HCT116 (cell line): ENCODE data around the gene CPM. TPM values are rescaled to one million over a fixed set of nuclear protein-coding genes. Genes with fewer than 3 reads are reported as not detected.

ENCODE experiments used
- ATAC-seq: fragments of 200-7000 bp; cut with Tn5 transposase; 2 replicates; pipeline ENCODE4 v1.9.1; 2020; ENCODE audit warnings: mild to moderate bottlenecking, moderate library complexity
- BruUV-seq: library from RNA; stranded (reverse); fragments of 400-500 nt; replicated peaks from 2 replicates; lab custom pipeline; 2021; lab: Mats Ljungman, UMichigan
- CTCF ChIA-PET: fragments of 300-600 bp; sonication (Branson Sonifier 250); formaldehyde crosslinking; loops from one replicate; lab custom pipeline; 2021; ENCODE audit warnings: antibody characterized with exemption; lab: Charles Lee
- POLR2A ChIA-PET: fragments of 300-600, 350-600 bp; sonication (Branson Sonifier 250); formaldehyde crosslinking; loops from one replicate; lab custom pipeline; 2021; ENCODE audit warnings: antibody characterized with exemption; lab: Charles Lee
- RAD21 ChIA-PET, 2 experiments: fragments of 300-600 bp; sonication (Branson Sonifier 250); formaldehyde crosslinking; loops; one replicate each; lab custom pipeline; 2023; ENCODE audit warnings: low total read pairs in 2 of 2; ENCODE audit not compliant: uncharacterized antibody in 2 of 2, unreplicated experiment in 2 of 2, low non-redundant PET in 1 of 2; lab: Charles Lee
- DNase-seq: peaks from one replicate; pipeline ENCODE4 v3.0.0-alpha.2; 2010; ENCODE audit warnings: low read depth, low spot score
- H2AFZ ChIP-seq: fragments of 200-600 bp; shearing (Covaris generic), sonication (generic); 2 replicates; pipeline ENCODE4 v1.6.1; 2017; ENCODE audit warnings: low read depth, mixed run types, mixed read lengths, antibody characterized with exemption, low read length; ENCODE audit not compliant: poor library complexity, severe bottlenecking
- H3K27ac ChIP-seq: 2 replicates; pipeline ENCODE4 v1.5.1; 2012; ENCODE audit warnings: low read depth, low read length
- H3K27me3 ChIP-seq: fragments of 200-600 bp; sonication (generic); 2 replicates; pipeline ENCODE4 v1.6.1; 2016; ENCODE audit warnings: mixed run types, low read length, mixed read lengths; ENCODE audit not compliant: insufficient read depth
- H3K36me3 ChIP-seq, 2 experiments: fragments of 200-500 bp in 1 of 2; fragments of 200-600 bp in 1 of 2; sonication (Bioruptor generic) in 1 of 2; sonication (generic) in 1 of 2; 2 replicates each; pipeline versions ENCODE4 v1.5.1 to v1.6.1; 2014 to 2016; ENCODE audit warnings: low read length in 2 of 2, inconsistent platforms in 1 of 2, mixed read lengths in 1 of 2, mixed run types in 1 of 2; ENCODE audit not compliant: insufficient read depth in 2 of 2, control insufficient read depth in 1 of 2
- H3K4me1 ChIP-seq, 2 experiments: fragments of 200-600 bp in 1 of 2; sonication (generic) in 1 of 2; 2 replicates each; pipeline versions ENCODE4 v1.5.1 to v1.6.1; 2012 to 2017; ENCODE audit warnings: low read length in 2 of 2, inconsistent platforms in 1 of 2, mild to moderate bottlenecking in 1 of 2, mixed read lengths in 1 of 2, mixed run types in 1 of 2, moderate library complexity in 1 of 2; ENCODE audit not compliant: insufficient read depth in 2 of 2, control insufficient read depth in 1 of 2
- H3K4me2 ChIP-seq: fragments of 200-600 bp; sonication (generic); 2 replicates; pipeline ENCODE4 v1.6.1; 2017; ENCODE audit warnings: mixed run types, low read length, mixed read lengths
- H3K4me3 ChIP-seq, 2 experiments: fragments of 200-600 bp in 1 of 2; sonication (generic) in 1 of 2; replicated peaks in 1 of 2; 2 replicates each; pipeline ENCODE4 v1.5.1; 2011 to 2016; ENCODE audit warnings: low read length in 2 of 2, control low read depth in 1 of 2, low read depth in 1 of 2, mild to moderate bottlenecking in 1 of 2, mixed read lengths in 1 of 2, mixed run types in 1 of 2
- H3K79me2 ChIP-seq: fragments of 200-600 bp; sonication (generic); 2 replicates; pipeline ENCODE4 v1.6.1; 2017; ENCODE audit warnings: mild to moderate bottlenecking, mixed run types, low read length, moderate library complexity, mixed read lengths; ENCODE audit not compliant: insufficient read depth
- H3K9ac ChIP-seq: fragments of 200-600 bp; sonication (generic); 2 replicates; pipeline ENCODE4 v1.6.1; 2016; ENCODE audit warnings: low read length, mixed read lengths
- H3K9me2 ChIP-seq: fragments of 200-600 bp; sonication (generic), shearing (Covaris generic); 2 replicates; pipeline ENCODE4 v1.6.1; 2017; ENCODE audit warnings: mixed run types, mild to moderate bottlenecking, moderate library complexity; ENCODE audit not compliant: insufficient read depth
- H3K9me3 ChIP-seq, 2 experiments: fragments of 200-500 bp in 1 of 2; fragments of 200-600 bp in 1 of 2; sonication (Bioruptor generic) in 1 of 2; sonication (generic) in 1 of 2; 2 replicates each; pipeline ENCODE4 v1.6.1; 2014 to 2017; ENCODE audit warnings: low read length in 2 of 2, mixed read lengths in 2 of 2, inconsistent platforms in 1 of 2, low read depth in 1 of 2, mild to moderate bottlenecking in 1 of 2, mixed run types in 1 of 2, moderate library complexity in 1 of 2; ENCODE audit not compliant: control insufficient read depth in 1 of 2, insufficient read depth in 1 of 2
- H4K20me1 ChIP-seq: fragments of 200-600 bp; sonication (generic), shearing (Covaris generic); 2 replicates; pipeline ENCODE4 v1.6.1; 2017; ENCODE audit warnings: mixed run types, mild to moderate bottlenecking, moderate library complexity; ENCODE audit not compliant: insufficient read depth
- EGR1 ChIP-seq: IDR thresholded peaks from 2 replicates; pipeline ENCODE4 v1.6.1; 2012; ENCODE audit warnings: low read depth
- ELF1 ChIP-seq: IDR thresholded peaks from 2 replicates; pipeline ENCODE4 v1.6.1; 2012; ENCODE audit warnings: low read depth, borderline replicate concordance
- EZH2 ChIP-seq: fragments of 200-600 bp; sonication (generic); IDR thresholded peaks from 2 replicates; pipeline ENCODE4 v1.6.1; 2017; ENCODE audit warnings: antibody characterized with exemption, mixed run types
- EZH2phosphoT487 ChIP-seq: fragments of 200-600 bp; IDR thresholded peaks from 2 replicates; pipeline ENCODE4 v1.6.1; 2018; ENCODE audit warnings: antibody characterized with exemption, borderline replicate concordance
- POLR2A ChIP-seq: IDR thresholded peaks from 2 replicates; pipeline ENCODE4 v1.7.0; 2011; ENCODE audit warnings: borderline replicate concordance; ENCODE audit not compliant: insufficient read depth, insufficient read length; ENCODE audit errors: extremely low read depth
- POLR2AphosphoS5 ChIP-seq: IDR thresholded peaks from 2 replicates; pipeline ENCODE4 v1.6.1; 2011; ENCODE audit warnings: mild to moderate bottlenecking, low read depth, low read length, moderate library complexity
- RAD21 ChIP-seq: IDR thresholded peaks from 2 replicates; pipeline ENCODE4 v1.6.1; 2012; ENCODE audit warnings: low read depth, mild to moderate bottlenecking
- SP1 ChIP-seq: IDR thresholded peaks from 2 replicates; pipeline ENCODE4 v1.6.1; 2012; ENCODE audit warnings: low read depth
- ZFX ChIP-seq: fragments of 450-650 bp; IDR thresholded peaks from 2 replicates; pipeline ENCODE4 v1.6.1; 2017
- ZNF274 ChIP-seq: fragments of 200-500 bp; sonication (Bioruptor generic); IDR thresholded peaks from 2 replicates; pipeline ENCODE4 v1.6.1; 2014; ENCODE audit warnings: mild to moderate bottlenecking, low read depth, low read length, inconsistent platforms
- intact Hi-C: fragments of 100-400 bp; cut with micrococcal nuclease; formaldehyde crosslinking; loops from 2 replicates; pipeline ENCODE4 v1.10.0; 2022
- total RNA-seq: library from RNA; stranded (reverse); gene quantifications from one replicate; pipeline ENCODE4 v1.2.1, GENCODE V29; 2021; ENCODE audit not compliant: unreplicated experiment
- TF ChIP-seq, protein P1 (sequence below): IDR thresholded peaks from 2 replicates; pipeline ENCODE4 v1.6.1; 2011; ENCODE audit warnings: mild to moderate bottlenecking, low read length, moderate library complexity; ENCODE audit not compliant: insufficient replicate concordance; ENCODE audit errors: extremely low read depth
- TF ChIP-seq, protein P2 (sequence below): IDR thresholded peaks from 2 replicates; pipeline ENCODE4 v1.6.1; 2012
- TF ChIP-seq, protein P3 (sequence below), 3 experiments: fragments of 200-600 bp in 1 of 3; sonication (generic) in 1 of 3; IDR thresholded peaks in 2 of 3; conservative IDR thresholded peaks in 1 of 3; 2 replicates each; pipeline ENCODE4 v1.5.1; 2012 to 2017; ENCODE audit warnings: low read depth in 2 of 3, low read length in 2 of 3, antibody characterized with exemption in 1 of 3, borderline replicate concordance in 1 of 3, control low read depth in 1 of 3, mild to moderate bottlenecking in 1 of 3, mixed read lengths in 1 of 3, mixed run types in 1 of 3, moderate library complexity in 1 of 3; ENCODE audit not compliant: insufficient read depth in 1 of 3

The CPM gene
- total RNA-seq, 1 experiment from 2014 or later: 5.3 TPM

DNA sequence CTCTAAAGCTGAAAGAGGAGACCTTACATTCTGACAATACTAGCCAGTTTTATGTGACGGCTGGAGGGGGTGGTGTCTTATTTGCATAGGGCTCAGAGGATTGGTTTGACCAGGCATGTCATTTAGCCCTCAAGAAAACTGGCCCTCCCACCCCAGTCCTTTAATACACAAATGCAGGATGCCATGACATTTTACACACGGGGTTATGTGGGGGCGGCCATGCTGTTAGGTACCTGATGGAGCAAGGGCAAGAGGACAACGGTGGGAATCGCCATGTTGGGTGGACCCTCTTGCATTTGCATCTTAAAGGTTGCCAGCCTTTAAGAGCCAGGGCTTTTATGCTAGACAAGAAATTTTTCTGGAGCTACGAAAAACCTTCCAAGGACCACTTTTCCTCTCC, 101.7 kb downstream of the CPM start:
- H3K4me1 ChIP-seq: no peaks in the 10 kb centered on the region
- intact Hi-C loops: no loop called here

DNA sequence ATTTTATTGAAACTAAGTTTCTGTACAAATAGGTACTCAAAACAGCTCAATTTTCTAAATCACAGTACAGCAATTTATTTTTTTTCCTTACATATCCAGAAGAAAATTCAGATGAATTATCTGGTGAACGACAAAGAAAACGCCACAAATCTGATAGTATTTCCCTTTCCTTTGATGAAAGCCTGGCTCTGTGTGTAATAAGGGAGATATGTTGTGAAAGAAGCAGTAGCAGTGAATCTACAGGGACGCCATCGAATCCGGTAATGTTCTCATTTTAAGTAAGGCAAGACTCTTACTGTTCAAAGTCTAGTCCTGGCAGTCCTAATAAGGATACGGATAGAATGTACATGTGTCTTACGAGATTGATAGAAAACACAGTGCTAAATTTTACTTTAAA, 104.3 kb downstream of the CPM start:
- ChIA-PET RAD21 (no interaction called here), POLR2A (no interaction called here), CTCF (interaction anchor here (0.7 kb wide), 1 partner anchor 8 kb away, joined by 3 read pairs; no protein-coding TSS in a partner anchor)
- no peaks in the 10 kb centered on the region for H3K27me3 ChIP-seq
- no peak overlapping the region for H2AFZ ChIP-seq
- no peaks in the 10 kb centered on the region for H3K4me1 ChIP-seq
- no peak overlapping the region for H3K4me3 ChIP-seq
- no peaks in the 10 kb centered on the region for H3K9me2 ChIP-seq
- BruUV-seq: no TSS peak
- H3K36me3 ChIP-seq: peaks cover 53 to 54% of the 10 kb centered on the region in 2 experiments
- no peak overlapping the region for H3K9ac ChIP-seq
- H4K20me1 ChIP-seq: peaks cover 9% of the 10 kb centered on the region; the same call in 1 of the 2 replicates
- DNase-seq (no peak), ATAC-seq (no peak)
- no peak overlapping the region for H3K27ac ChIP-seq
- intact Hi-C loops: no loop called here
- H3K4me2 ChIP-seq: no peak overlapping the region
- H3K9me3 ChIP-seq: no peaks in the 10 kb centered on the region
- peaks cover 64% of the 10 kb centered on the region for H3K79me2 ChIP-seq
- no peak for TF ChIP-seq POLR2AphosphoS5
- TF ChIP-seq, protein P1, sequence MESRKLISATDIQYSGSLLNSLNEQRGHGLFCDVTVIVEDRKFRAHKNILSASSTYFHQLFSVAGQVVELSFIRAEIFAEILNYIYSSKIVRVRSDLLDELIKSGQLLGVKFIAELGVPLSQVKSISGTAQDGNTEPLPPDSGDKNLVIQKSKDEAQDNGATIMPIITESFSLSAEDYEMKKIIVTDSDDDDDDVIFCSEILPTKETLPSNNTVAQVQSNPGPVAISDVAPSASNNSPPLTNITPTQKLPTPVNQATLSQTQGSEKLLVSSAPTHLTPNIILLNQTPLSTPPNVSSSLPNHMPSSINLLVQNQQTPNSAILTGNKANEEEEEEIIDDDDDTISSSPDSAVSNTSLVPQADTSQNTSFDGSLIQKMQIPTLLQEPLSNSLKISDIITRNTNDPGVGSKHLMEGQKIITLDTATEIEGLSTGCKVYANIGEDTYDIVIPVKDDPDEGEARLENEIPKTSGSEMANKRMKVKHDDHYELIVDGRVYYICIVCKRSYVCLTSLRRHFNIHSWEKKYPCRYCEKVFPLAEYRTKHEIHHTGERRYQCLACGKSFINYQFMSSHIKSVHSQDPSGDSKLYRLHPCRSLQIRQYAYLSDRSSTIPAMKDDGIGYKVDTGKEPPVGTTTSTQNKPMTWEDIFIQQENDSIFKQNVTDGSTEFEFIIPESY: no peak
- no peak for TF ChIP-seq SP1
- TF ChIP-seq RAD21: no peak
- TF ChIP-seq EZH2phosphoT487: no peak
- no peak for TF ChIP-seq POLR2A
- TF ChIP-seq, protein P2, sequence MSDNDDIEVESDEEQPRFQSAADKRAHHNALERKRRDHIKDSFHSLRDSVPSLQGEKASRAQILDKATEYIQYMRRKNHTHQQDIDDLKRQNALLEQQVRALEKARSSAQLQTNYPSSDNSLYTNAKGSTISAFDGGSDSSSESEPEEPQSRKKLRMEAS: no peak
- no peak for TF ChIP-seq ZFX
- TF ChIP-seq EGR1: no peak
- TF ChIP-seq EZH2: no peak
- TF ChIP-seq, protein P3, sequence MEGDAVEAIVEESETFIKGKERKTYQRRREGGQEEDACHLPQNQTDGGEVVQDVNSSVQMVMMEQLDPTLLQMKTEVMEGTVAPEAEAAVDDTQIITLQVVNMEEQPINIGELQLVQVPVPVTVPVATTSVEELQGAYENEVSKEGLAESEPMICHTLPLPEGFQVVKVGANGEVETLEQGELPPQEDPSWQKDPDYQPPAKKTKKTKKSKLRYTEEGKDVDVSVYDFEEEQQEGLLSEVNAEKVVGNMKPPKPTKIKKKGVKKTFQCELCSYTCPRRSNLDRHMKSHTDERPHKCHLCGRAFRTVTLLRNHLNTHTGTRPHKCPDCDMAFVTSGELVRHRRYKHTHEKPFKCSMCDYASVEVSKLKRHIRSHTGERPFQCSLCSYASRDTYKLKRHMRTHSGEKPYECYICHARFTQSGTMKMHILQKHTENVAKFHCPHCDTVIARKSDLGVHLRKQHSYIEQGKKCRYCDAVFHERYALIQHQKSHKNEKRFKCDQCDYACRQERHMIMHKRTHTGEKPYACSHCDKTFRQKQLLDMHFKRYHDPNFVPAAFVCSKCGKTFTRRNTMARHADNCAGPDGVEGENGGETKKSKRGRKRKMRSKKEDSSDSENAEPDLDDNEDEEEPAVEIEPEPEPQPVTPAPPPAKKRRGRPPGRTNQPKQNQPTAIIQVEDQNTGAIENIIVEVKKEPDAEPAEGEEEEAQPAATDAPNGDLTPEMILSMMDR (IDR thresholded peaks at IDR 0.05 in 2 of 3, conservative IDR thresholded peaks at IDR 0.05 in 1 of 3; ENCODE audit: borderline replicate concordance in 1 of 3, insufficient read depth in 1 of 3, low read depth in 2 of 3, low read length in 2 of 3): no peak
- TF ChIP-seq ZNF274: no peak
- no peak for TF ChIP-seq ELF1

More for the DNA sequence above, 101.7 kb downstream of the CPM start:
- no peak for DNase-seq
- Histone ChIP-seq H3K9me3 (no peaks in the 10 kb centered on the region), H4K20me1 (peaks cover 4% of the 10 kb centered on the region; the same call in 1 of the 2 replicates), H3K9ac (no peak overlapping the region), H3K27me3 (no peaks in the 10 kb centered on the region), H3K4me3 (no peak overlapping the region), H3K79me2 (peaks cover 63% of the 10 kb centered on the region), H3K27ac (no peak overlapping the region), H3K36me3 (peaks cover 44% of the 10 kb centered on the region in 2 experiments), H3K4me2 (no peak overlapping the region), H2AFZ (no peak overlapping the region), H3K9me2 (no peaks in the 10 kb centered on the region)
- peak; percentile 11; the same call in 1 of the 2 replicates for TF ChIP-seq POLR2AphosphoS5
- no peak for TF ChIP-seq ZFX
- ChIA-PET CTCF (interaction anchor here (2.1 to 2.5 kb wide), 2 partner anchors 11 to 23 kb away, joined by 11 to 12 read pairs; partner anchors contain the start of gene MDM2), POLR2A (no interaction called here), RAD21 (no interaction called here)
- no TSS peak for BruUV-seq
- ATAC-seq: no peak
